ENCODE measurements around the gene LRWD1.
"Not testable (repeated sequence)": the region's sequence is repeated elsewhere in the genome, so short reads cannot be mapped to it uniquely, and the experiment has no call there.

GRCh38 chr7:102490529-102491075 lies 25.8 kb downstream of the LRWD1 start:
- TF ChIP-seq POLR2A (IDR thresholded peaks at IDR 0.05; ENCODE audit: low read length); GATA1 (IDR thresholded peaks at IDR 0.05; ENCODE audit: low read depth, low read length): not testable (repeated sequence)

Measured in erythroblast (primary cell).